Panc1 (cell line): ENCODE measurements around the gene SLC16A1. TPM values are rescaled to one million over a fixed set of nuclear protein-coding genes. Genes with fewer than 3 reads are reported as not detected.

Experiments
- ATAC-seq: fragments of 200-7000 bp; cut with Tn5 transposase; 2 replicates; pipeline ENCODE4 v1.9.1; 2020; ENCODE audit warnings: mild to moderate bottlenecking, moderate library complexity
- BruUV-seq: library from RNA; stranded (reverse); fragments of 400-500 nt; replicated peaks from 2 replicates; lab custom pipeline; 2021; lab: Mats Ljungman, UMichigan
- CTCF ChIA-PET: fragments of 300-600 bp; sonication (Branson Sonifier 250); formaldehyde crosslinking; loops from one replicate; lab custom pipeline; 2022; ENCODE audit warnings: antibody characterized with exemption; lab: Charles Lee
- POLR2A ChIA-PET: fragments of 300-600 bp; sonication (Branson Sonifier 250); formaldehyde crosslinking; loops from one replicate; lab custom pipeline; 2022; ENCODE audit warnings: antibody characterized with exemption; lab: Charles Lee
- DNase-seq: peaks from one replicate; pipeline ENCODE4 v3.0.0-alpha.2; 2010; ENCODE audit warnings: low read depth, low spot score
- H3K27ac ChIP-seq: 2 replicates; pipeline ENCODE4 v1.5.1; 2011; ENCODE audit warnings: mild to moderate bottlenecking, low read length, inconsistent platforms
- H3K27me3 ChIP-seq: fragments of 200-500 bp; sonication (Bioruptor generic); 2 replicates; pipeline ENCODE4 v1.6.0; 2014; ENCODE audit warnings: low read length, inconsistent platforms; ENCODE audit not compliant: control insufficient read depth, insufficient read depth
- H3K36me3 ChIP-seq: fragments of 200-500 bp; sonication (Bioruptor generic); 2 replicates; pipeline ENCODE4 v1.5.1; 2014; ENCODE audit warnings: inconsistent platforms, mild to moderate bottlenecking, low read length, moderate library complexity; ENCODE audit not compliant: control insufficient read depth, insufficient read depth
- H3K4me1 ChIP-seq: 2 replicates; pipeline ENCODE4 v1.5.1; 2011; ENCODE audit warnings: inconsistent platforms, mild to moderate bottlenecking, low read length, moderate library complexity; ENCODE audit not compliant: control insufficient read depth, insufficient read depth
- H3K4me3 ChIP-seq, 2 experiments: 2 replicates each; pipeline ENCODE4 v1.5.1; 2011 to 2012; ENCODE audit warnings: low read depth in 2 of 2, low read length in 2 of 2, mild to moderate bottlenecking in 2 of 2, inconsistent platforms in 1 of 2, moderate library complexity in 1 of 2
- H3K9me3 ChIP-seq: fragments of 200-500 bp; sonication (Bioruptor generic); 2 replicates; pipeline ENCODE4 v1.5.1; 2014; ENCODE audit warnings: low read depth, mild to moderate bottlenecking, inconsistent platforms, low read length, moderate library complexity; ENCODE audit not compliant: control insufficient read depth, insufficient read depth
- POLR2AphosphoS5 ChIP-seq: IDR thresholded peaks from 2 replicates; pipeline ENCODE4 v1.6.1; 2012; ENCODE audit warnings: mild to moderate bottlenecking, low read depth, low read length, moderate library complexity
- SIN3A ChIP-seq: IDR thresholded peaks from 2 replicates; pipeline ENCODE4 v1.6.1; 2012; ENCODE audit warnings: low read depth, mild to moderate bottlenecking, low read length, moderate library complexity, borderline replicate concordance; ENCODE audit not compliant: insufficient read depth
- TCF7L2 ChIP-seq: IDR thresholded peaks from 2 replicates; pipeline ENCODE4 v1.6.1; 2011; ENCODE audit warnings: mild to moderate bottlenecking, low read depth, low read length, inconsistent platforms
- in situ Hi-C: cut with HindIII; loops from 2 replicates; pipeline ENCODE4 v1.10.0; 2016; ENCODE audit warnings: low sequenced_read_pairs, low pct_unique_long_range_greater_than_20kb
- intact Hi-C: fragments of 100-400 bp; cut with micrococcal nuclease; formaldehyde crosslinking; loops from one replicate; pipeline ENCODE4 v1.10.0; 2022; ENCODE audit not compliant: unreplicated experiment
- total RNA-seq: library from RNA; stranded (reverse); gene quantifications from one replicate; pipeline ENCODE4 v1.2.1, GENCODE V29; 2021; ENCODE audit not compliant: unreplicated experiment
- TF ChIP-seq, protein P1 (sequence below), 2 experiments: IDR thresholded peaks; 2 replicates each; pipeline ENCODE4 v1.6.1; 2011 to 2012; ENCODE audit warnings: low read depth in 2 of 2, control low read depth in 1 of 2, low read length in 1 of 2, mild to moderate bottlenecking in 1 of 2, moderate library complexity in 1 of 2; ENCODE audit not compliant: insufficient read depth in 1 of 2
- TF ChIP-seq, protein P2 (sequence below): fragments of 450-650 bp; IDR thresholded peaks from 2 replicates; pipeline ENCODE4 v1.5.1; 2017; ENCODE audit warnings: mild to moderate bottlenecking

The SLC16A1 gene
- total RNA-seq, 1 experiment from 2014 or later: 51.5 TPM

DNA sequence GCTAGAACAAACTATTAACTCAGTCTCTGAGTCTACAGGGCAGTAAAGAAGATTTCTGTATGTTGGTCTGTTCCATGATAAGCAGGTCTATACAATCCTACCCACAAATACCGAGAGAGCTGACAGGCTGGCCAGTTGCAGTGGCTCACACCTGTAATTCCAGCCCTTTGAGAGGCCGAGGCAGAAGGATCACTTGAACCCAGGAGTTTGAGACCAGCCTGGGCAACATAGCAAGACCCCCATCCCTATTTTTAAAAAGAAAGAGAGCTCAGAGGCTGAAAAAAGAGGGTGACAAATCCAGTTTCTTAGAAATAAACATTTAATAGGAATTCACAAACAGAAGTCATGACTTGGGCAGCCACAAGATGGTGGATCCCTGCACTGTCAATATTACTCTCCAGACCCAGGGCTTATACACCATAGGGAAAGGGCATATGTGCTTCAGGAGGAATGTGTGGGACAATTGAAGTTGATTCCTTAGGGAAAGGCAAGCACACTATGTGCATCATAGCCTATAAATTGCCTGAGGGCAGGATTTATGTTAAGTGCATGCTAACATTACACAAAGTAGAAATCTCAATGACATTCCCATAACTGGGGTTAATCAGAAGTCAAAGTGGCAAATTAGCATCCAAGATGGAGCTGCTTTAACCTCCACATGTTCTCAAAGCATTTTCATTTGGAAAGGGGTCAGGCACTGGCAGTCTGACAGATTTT is 66.8 kb downstream of the SLC16A1 start:
- TF ChIP-seq POLR2AphosphoS5 (no peak), SIN3A (no peak), TCF7L2 (no peak)
- TF ChIP-seq, protein P1, sequence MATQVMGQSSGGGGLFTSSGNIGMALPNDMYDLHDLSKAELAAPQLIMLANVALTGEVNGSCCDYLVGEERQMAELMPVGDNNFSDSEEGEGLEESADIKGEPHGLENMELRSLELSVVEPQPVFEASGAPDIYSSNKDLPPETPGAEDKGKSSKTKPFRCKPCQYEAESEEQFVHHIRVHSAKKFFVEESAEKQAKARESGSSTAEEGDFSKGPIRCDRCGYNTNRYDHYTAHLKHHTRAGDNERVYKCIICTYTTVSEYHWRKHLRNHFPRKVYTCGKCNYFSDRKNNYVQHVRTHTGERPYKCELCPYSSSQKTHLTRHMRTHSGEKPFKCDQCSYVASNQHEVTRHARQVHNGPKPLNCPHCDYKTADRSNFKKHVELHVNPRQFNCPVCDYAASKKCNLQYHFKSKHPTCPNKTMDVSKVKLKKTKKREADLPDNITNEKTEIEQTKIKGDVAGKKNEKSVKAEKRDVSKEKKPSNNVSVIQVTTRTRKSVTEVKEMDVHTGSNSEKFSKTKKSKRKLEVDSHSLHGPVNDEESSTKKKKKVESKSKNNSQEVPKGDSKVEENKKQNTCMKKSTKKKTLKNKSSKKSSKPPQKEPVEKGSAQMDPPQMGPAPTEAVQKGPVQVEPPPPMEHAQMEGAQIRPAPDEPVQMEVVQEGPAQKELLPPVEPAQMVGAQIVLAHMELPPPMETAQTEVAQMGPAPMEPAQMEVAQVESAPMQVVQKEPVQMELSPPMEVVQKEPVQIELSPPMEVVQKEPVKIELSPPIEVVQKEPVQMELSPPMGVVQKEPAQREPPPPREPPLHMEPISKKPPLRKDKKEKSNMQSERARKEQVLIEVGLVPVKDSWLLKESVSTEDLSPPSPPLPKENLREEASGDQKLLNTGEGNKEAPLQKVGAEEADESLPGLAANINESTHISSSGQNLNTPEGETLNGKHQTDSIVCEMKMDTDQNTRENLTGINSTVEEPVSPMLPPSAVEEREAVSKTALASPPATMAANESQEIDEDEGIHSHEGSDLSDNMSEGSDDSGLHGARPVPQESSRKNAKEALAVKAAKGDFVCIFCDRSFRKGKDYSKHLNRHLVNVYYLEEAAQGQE (IDR thresholded peaks at IDR 0.05; ENCODE audit: insufficient read depth in 1 of 2, low read depth in 2 of 2, low read length in 1 of 2): no peak
- TF ChIP-seq, protein P2, sequence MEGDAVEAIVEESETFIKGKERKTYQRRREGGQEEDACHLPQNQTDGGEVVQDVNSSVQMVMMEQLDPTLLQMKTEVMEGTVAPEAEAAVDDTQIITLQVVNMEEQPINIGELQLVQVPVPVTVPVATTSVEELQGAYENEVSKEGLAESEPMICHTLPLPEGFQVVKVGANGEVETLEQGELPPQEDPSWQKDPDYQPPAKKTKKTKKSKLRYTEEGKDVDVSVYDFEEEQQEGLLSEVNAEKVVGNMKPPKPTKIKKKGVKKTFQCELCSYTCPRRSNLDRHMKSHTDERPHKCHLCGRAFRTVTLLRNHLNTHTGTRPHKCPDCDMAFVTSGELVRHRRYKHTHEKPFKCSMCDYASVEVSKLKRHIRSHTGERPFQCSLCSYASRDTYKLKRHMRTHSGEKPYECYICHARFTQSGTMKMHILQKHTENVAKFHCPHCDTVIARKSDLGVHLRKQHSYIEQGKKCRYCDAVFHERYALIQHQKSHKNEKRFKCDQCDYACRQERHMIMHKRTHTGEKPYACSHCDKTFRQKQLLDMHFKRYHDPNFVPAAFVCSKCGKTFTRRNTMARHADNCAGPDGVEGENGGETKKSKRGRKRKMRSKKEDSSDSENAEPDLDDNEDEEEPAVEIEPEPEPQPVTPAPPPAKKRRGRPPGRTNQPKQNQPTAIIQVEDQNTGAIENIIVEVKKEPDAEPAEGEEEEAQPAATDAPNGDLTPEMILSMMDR: no peak
- Histone ChIP-seq H3K36me3 (no peaks in the 10 kb centered on the region), H3K27me3 (no peaks in the 10 kb centered on the region), H3K4me1 (no peaks in the 10 kb centered on the region), H3K27ac (no peak overlapping the region), H3K4me3 (no peak overlapping the region), H3K9me3 (no peaks in the 10 kb centered on the region)
- DNase-seq (no peak), ATAC-seq (no peak)
- BruUV-seq: no TSS peak
- CTCF ChIA-PET: no interaction called here
- intact Hi-C loops: no loop called here
- POLR2A ChIA-PET: no interaction called here
- in situ Hi-C loops: no loop called here

DNA sequence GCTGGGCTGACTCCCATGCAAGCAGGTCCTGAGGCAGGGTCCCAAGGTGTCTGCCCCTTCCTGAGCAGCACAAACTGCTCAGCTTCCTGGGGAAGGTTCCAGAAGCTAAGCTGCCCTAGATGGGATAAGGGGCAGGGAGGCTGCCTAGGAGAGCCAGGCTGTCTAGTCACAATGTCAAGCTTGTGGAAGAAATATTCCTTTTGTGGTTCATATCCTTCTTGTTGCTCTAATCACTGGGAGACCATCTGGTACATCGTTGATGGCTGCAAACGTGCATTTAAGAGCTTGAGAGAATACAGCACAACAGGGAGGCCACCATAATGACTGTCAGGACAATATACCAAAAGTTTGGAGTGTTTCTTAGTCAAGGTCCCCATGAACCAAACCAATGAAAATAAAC is 67.4 kb downstream of the SLC16A1 start:
- ATAC-seq (no peak), DNase-seq (no peak)
- no peak overlapping the region for H3K27ac ChIP-seq
- no peaks in the 10 kb centered on the region for H3K9me3 ChIP-seq
- no peaks in the 10 kb centered on the region for H3K4me1 ChIP-seq
- TF ChIP-seq TCF7L2: no peak
- TF ChIP-seq, protein P1 (IDR thresholded peaks at IDR 0.05; ENCODE audit: insufficient read depth in 1 of 2, low read depth in 2 of 2, low read length in 1 of 2): no peak
- TF ChIP-seq, protein P2: no peak
- no peak for TF ChIP-seq SIN3A
- no peak for TF ChIP-seq POLR2AphosphoS5
- ChIA-PET POLR2A (no interaction called here), CTCF (no interaction called here)
- intact Hi-C loops: no loop called here
- no peaks in the 10 kb centered on the region for H3K36me3 ChIP-seq
- H3K27me3 ChIP-seq: no peaks in the 10 kb centered on the region
- in situ Hi-C loops: no loop called here
- no TSS peak for BruUV-seq
- H3K4me3 ChIP-seq: no peak overlapping the region
